ENCODE results near the gene MRPS6.

Gene MRPS6

DNA sequence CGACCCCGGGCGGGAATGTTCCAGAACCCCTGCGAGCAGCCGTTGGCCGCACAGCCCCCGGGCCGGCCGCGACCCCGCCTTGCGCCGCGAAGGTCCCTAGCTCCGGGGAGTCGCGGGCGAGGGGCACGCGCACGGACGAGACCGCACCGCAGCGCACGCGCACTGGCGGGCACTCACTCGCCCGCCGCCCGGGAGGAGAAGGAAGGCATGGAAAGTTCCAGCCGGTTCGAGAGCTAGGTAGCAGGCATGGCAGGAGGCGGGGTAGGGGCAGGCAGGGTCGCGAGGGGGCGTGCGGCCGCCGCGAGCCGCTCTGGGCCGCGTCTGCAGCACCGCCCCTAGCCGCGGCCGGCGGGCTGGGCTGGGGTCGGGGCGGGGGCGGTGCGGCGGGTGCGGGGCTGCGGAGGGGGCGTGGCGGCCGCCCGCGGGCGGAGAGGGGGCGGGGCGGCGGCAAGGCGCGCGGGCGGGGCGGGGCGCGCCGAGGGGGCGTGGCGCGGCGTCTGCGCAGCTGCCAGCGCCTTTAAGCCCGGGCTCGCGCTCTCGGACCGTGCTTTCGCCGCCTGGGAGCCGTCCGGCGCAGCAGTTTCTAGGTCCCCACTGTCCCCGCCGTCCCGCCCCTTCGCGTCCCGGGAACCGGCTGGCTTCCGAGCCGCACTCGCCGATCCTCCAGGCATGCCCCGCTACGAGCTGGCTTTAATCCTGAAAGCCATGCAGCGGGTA, at the start of gene MRPS6, which contains the start of gene SLC5A3:
MRPS6 (plus strand) TSS at position 547 of the 717 bp plus-strand sequence; CDS start at position 670, 123 bp downstream.
SLC5A3 (plus strand) TSS at position 547 of the 717 bp plus-strand sequence. CDS start 21,621 bp downstream, outside the sequence.
- no peaks in the 10 kb centered on the region for H3K9me3 Mint-ChIP-seq
- H3K4me3 Mint-ChIP-seq = peak within 1 kb of the TSS; percentile 96
- peaks cover 41% of the 10 kb centered on the region for H3K4me1 Mint-ChIP-seq (ENCODE audit: low read depth)
- H3K36me3 Mint-ChIP-seq (ENCODE audit: low read depth) = peaks cover 39% of the 10 kb centered on the region
- DNase-seq = peak; percentile 87
- H3K27ac Mint-ChIP-seq = peak within 1 kb of the TSS; percentile 95
- no peaks in the 10 kb centered on the region for H3K27me3 Mint-ChIP-seq

DNA sequence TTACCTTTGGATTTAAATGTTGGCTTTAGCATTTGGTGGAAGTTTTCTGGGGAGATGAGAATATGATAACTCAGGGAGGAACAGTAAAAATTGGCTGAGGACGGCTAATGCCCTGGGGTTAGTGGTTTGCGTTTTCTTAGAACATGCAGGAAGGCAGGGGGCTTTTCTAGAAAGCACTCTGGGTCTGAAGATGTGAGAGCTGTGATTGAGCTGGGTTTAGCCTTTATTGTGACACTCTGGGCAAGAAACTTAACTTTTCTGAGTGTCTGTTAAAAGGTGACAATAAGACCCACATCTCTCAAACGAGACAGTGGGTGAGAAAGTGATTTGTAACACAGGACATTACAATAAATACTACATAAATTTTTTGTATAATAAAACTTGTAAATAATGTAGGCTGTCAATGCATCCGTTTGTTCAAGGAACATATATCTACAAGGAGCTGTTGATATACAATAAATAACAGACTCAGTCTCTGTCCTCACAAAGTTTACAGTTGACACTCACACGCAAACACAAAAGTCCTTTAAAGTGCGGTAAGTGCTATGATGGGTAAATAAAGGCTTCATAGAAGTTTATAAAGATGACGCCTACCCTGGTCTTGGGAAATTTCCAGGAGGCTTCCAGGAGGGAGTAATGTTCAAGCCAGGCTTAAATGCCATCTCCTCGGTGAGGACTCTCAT, 49.5 kb upstream of the MRPS6 start:
- no peak overlapping the region for H3K4me3 Mint-ChIP-seq
- DNase-seq = no peak
- no peaks in the 10 kb centered on the region for H3K36me3 Mint-ChIP-seq (ENCODE audit: low read depth)
- peaks cover 12% of the 10 kb centered on the region for H3K4me1 Mint-ChIP-seq (ENCODE audit: low read depth)
- no peaks in the 10 kb centered on the region for H3K27me3 Mint-ChIP-seq
- H3K9me3 Mint-ChIP-seq = no peaks in the 10 kb centered on the region
- no peak overlapping the region for H3K27ac Mint-ChIP-seq

DNA sequence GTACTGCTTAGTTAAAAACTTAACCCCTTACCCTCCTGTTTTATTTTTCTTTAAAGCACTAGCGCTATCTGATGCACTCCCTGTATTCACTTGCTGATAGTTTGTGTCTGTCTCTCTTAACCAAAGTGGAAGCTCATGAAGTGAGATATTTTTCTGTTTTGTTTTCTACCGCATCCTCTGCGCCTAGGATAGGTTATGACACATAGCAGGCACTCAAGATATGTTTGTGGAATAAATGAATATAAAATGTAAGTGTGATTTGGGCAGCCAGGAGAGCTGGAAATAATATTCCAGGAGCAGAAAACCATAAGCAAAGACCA, 49.0 kb upstream of the MRPS6 start:
- Mint-ChIP-seq H3K36me3 (ENCODE audit: low read depth) (no peaks in the 10 kb centered on the region), H3K27me3 (no peaks in the 10 kb centered on the region), H3K4me1 (ENCODE audit: low read depth) (peaks cover 12% of the 10 kb centered on the region), H3K27ac (no peak overlapping the region), H3K9me3 (no peaks in the 10 kb centered on the region), H3K4me3 (no peak overlapping the region)
- no peak for DNase-seq

DNA sequence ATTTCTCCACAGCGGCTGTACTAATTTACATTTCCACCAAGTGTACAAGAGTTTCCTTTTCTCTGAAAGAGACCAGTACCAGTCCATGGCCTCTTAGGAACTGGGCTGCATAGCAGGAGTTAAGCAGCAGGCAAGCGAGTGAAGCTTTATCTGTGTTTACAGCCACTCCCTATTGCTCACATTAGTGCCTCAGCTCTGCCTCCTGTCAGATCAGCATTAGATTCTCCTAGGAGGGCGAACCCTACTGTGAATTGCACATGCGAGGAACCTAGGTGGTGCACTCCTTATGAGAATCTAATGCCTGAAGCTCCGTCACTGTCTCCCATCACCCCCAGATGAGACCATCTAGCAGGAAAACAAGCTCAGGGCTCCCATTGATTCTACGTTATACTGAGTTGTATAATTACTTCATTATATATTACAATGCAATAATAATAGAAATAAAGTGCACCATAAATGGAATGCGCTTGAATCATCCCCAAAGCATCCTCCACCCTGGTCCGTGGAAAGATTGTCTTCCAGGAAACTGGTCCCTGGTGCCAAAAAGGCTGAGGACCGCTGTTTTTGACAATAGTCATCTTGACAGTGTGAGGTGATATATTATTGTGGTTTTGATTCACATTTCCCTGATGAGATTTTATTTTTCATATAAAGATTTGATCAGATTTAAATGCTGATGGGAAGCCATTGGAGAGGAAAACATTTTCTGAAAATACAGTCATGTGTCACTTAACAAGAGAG, 45.5 kb upstream of the MRPS6 start:
- H3K9me3 Mint-ChIP-seq = peaks cover 3% of the 10 kb centered on the region
- H3K27me3 Mint-ChIP-seq = no peaks in the 10 kb centered on the region
- no peak overlapping the region for H3K27ac Mint-ChIP-seq
- peaks cover 28% of the 10 kb centered on the region for H3K4me1 Mint-ChIP-seq (ENCODE audit: low read depth)
- no peaks in the 10 kb centered on the region for H3K36me3 Mint-ChIP-seq (ENCODE audit: low read depth)
- no peak for DNase-seq
- no peak overlapping the region for H3K4me3 Mint-ChIP-seq

DNA sequence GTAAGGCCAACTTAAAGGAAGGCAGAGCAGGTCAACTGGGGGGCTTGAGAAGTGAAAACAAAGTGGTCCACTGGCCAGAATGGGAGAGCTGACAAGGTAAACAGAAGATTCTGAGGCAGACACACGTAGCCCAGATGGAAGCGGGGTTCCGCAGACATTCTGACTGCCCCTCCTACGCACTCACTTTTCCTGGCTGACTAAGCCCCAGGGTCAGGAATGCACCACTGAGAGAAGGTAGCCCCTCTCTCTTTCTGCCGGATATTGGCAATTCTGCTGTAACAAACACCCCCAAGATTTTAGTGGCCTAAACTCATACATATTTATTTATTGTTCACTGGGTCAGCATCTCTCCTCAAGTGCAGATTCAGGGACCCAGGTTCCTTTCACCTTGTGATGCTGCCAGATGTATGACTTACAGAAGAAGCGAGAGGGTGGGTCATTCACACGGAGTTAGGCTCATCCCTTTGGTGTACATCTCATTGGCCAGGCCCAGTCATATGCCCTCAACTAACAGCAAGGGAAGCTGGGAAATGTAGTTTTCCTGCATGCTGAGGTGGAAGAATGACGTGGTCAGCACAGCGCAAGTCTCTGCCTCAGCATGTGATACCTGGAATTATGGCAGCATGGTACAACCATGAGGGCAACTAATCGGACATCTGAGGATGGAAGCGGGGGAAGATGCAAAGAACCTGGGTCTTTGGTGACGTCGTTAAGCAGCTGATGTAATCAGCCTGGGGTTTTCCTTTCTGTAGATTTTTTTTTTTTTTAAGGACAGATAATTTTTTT, 43.4 kb upstream of the MRPS6 start:
- peak overlapping the region; percentile 92 for H3K27ac Mint-ChIP-seq
- H3K4me3 Mint-ChIP-seq = no peak overlapping the region
- DNase-seq = peak; percentile 71
- no peaks in the 10 kb centered on the region for H3K27me3 Mint-ChIP-seq
- H3K4me1 Mint-ChIP-seq (ENCODE audit: low read depth) = peaks cover 29% of the 10 kb centered on the region
- no peaks in the 10 kb centered on the region for H3K36me3 Mint-ChIP-seq (ENCODE audit: low read depth)
- peaks cover 3% of the 10 kb centered on the region for H3K9me3 Mint-ChIP-seq

DNA sequence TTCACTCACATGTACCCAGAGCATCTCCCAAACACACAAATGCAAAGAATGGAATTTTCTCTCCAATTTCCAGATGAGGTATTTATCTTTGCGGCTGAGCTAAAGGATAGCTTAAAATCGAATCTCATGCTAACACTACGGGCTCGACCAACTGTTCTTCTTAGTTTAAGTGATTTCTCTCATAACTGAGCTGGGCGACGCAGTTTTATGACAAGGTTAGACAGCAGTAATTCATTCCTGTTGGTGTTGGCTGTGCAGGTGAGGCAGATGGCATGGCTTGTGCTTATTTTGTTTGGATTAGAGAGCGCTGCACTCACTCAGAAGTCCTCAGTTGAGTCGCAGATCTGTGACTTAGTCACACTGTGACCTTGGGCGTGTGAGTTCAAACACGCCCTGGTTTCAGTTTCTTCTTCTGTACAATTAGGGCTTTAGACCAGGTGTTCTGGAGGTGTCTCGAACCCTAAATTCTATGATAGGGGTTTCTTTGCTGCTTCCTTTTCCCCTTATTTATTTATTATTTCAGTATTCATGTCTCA, 41.5 kb upstream of the MRPS6 start:
- DNase-seq = no peak
- no peak overlapping the region for H3K27ac Mint-ChIP-seq
- H3K9me3 Mint-ChIP-seq = peaks cover 8% of the 10 kb centered on the region
- no peaks in the 10 kb centered on the region for H3K36me3 Mint-ChIP-seq (ENCODE audit: low read depth)
- H3K4me1 Mint-ChIP-seq (ENCODE audit: low read depth) = peaks cover 29% of the 10 kb centered on the region
- H3K4me3 Mint-ChIP-seq = no peak overlapping the region
- H3K27me3 Mint-ChIP-seq = no peaks in the 10 kb centered on the region

DNA sequence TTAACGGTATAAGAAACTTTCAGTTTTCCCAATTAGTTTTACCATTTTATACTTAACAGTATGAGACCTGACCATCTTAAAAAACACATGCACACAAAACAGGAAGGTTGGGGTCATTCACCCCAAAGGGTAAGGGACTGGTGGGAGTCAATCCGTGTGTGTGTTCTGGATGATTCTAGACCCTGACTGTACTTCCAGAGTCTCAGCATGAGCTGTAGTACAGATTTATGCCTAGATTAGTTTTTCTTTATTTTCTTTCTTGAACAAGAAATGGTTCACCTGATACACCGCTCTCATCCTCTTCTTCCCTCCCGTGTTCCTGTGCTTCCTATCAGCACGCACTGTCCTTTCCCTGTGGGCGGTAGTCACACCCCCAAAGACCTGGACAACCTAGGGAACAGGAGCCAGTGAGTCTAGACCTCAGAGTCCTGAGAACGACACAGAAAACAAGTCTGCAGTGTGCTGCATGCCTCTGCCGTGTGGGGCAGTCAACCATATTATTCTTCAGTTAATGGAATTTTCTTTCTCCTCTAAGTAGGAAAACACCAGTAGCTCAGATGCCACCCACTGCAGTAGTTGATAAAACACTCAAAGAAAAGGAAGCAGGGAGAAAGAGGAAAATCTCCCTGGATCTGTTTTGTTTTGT, 38.9 kb upstream of the MRPS6 start:
- no peak for DNase-seq
- no peak overlapping the region for H3K27ac Mint-ChIP-seq
- no peak overlapping the region for H3K4me3 Mint-ChIP-seq
- no peaks in the 10 kb centered on the region for H3K27me3 Mint-ChIP-seq
- no peaks in the 10 kb centered on the region for H3K36me3 Mint-ChIP-seq (ENCODE audit: low read depth)
- H3K9me3 Mint-ChIP-seq = peaks cover 8% of the 10 kb centered on the region
- peaks cover 29% of the 10 kb centered on the region for H3K4me1 Mint-ChIP-seq (ENCODE audit: low read depth)

DNA sequence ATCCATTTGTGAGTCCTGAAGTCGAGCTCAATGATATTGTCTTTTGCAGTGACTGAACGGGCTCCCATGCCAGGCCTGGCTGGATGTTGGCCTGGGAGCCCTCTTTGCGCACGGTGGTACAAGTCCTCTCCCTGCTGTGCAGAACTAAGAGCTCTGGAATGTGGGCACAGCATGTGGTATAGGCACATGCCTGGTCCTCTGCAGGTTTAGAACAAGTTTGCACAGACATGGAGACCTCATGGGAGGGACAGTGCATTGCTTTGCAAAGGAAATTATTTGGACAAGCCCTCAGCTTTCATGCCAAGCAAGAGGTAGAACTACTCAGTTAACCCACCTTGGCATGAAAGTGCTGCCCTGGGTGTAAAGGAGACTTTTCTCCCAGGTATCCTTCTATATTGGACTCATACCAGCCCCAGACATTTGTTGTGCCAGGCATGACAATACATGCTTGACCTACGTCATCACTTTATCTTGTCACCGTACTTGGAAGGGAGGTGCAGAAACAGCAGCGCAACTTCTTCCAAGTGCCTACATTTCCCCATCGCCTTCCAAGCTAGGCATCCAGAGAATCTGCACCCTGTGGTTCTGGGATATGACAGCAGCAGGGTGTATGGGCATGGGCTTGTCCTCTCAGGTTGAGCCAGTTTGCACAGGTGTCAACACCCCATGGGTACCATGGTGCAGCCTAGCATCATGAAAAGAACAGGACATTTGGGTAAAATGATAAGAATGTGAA, 37.6 kb upstream of the MRPS6 start:
- H3K36me3 Mint-ChIP-seq (ENCODE audit: low read depth) = no peaks in the 10 kb centered on the region
- no peak overlapping the region for H3K27ac Mint-ChIP-seq
- no peaks in the 10 kb centered on the region for H3K27me3 Mint-ChIP-seq
- peaks cover 7% of the 10 kb centered on the region for H3K9me3 Mint-ChIP-seq
- peaks cover 17% of the 10 kb centered on the region for H3K4me1 Mint-ChIP-seq (ENCODE audit: low read depth)
- H3K4me3 Mint-ChIP-seq = no peak overlapping the region
- no peak for DNase-seq

DNA sequence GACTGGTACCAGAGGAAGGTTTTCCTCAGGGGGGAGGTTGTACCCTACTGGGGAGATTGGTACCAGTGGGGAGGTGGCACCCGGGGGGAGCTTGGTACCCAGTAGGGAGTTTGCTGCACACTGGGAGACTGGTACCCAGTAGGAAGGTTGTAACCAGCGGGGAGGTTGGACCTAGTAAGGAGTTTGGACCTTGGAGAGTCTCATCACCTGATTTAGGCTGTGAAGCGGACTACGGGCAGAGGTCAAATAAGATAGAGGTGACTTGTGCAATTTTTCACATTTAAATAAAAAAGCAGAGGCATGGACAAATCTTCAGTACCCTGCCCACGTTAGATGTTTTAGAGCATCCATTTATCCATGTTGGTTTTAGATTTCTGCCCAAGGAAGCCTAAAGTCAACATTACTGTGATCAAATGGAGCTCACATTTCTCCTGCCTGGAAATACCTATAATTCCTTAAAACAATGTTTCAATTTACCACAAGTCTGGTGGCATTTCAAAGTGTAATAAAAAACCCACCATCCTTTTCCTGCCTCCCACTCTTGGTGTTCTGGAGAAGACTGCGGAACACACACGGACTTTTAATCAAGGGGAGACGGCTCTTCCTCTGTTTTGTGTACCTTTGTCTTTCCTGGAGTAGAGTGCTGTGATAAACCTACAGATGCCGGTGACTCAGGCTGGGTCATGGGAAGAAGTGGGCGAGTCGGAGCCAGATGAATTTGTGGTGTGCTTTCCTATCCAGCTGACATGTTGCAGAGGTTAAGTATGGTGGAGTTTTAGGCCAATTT, 36.2 kb upstream of the MRPS6 start:
- Mint-ChIP-seq H3K9me3 (peaks cover 5% of the 10 kb centered on the region), H3K4me1 (ENCODE audit: low read depth) (peaks cover 9% of the 10 kb centered on the region), H3K36me3 (ENCODE audit: low read depth) (no peaks in the 10 kb centered on the region), H3K4me3 (no peak overlapping the region), H3K27ac (no peak overlapping the region), H3K27me3 (no peaks in the 10 kb centered on the region)
- DNase-seq = no peak

DNA sequence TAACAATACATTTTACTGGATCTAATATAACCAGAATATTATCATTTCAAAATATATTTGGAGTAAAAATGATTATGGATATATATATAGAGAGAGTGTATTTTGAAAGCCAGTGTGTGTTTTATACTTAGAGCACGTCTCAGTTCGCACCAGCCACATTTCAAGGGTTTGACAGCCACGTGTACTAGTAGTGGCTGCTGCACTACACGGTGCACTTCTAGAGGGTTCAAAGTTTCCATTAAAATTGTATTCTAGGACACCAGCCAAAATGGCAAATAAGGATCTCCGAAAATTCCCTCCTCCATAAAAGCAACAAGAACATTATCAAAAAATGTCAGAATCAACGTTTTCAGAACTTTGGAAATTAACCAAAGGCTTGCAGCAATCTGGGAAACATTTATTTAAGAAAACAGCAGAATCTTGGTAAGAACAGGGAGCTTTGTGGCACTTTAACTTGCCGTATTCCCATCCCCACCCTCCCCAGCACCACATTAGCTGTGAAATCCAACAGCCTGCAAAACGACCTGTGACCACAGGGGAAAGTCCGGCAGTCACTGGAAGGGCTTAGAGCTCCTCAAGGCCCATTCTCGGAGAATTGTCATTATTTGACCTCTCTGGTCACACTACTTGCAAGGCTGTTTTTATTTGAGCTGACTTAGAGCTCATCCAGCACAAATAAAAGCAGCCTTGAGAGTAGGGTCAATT, 33.5 kb upstream of the MRPS6 start:
- Mint-ChIP-seq H3K4me3 (no peak overlapping the region), H3K36me3 (ENCODE audit: low read depth) (no peaks in the 10 kb centered on the region), H3K9me3 (peaks cover 5% of the 10 kb centered on the region), H3K27ac (no peak overlapping the region), H3K27me3 (no peaks in the 10 kb centered on the region), H3K4me1 (ENCODE audit: low read depth) (peaks cover 16% of the 10 kb centered on the region)
- DNase-seq = no peak

DNA sequence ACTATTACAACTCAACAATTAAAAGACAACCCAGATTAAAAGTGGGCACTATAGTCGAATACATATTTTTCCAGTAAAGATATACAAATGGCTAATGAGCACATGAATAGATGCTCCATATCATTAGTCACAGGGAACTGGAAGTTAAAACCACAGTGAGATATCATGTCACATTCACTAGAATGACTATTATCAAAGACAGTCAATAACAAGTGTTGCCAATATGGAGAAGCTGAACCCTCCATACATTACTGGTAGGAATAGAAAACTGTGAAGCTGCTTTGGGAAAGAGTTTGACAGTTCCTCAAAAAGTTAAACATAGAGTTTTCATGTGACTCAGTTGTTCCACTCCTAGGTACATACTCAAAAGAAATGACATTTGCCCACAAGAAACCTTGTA, 30.6 kb upstream of the MRPS6 start:
- DNase-seq = no peak
- peaks cover 26% of the 10 kb centered on the region for H3K4me1 Mint-ChIP-seq (ENCODE audit: low read depth)
- no peak overlapping the region for H3K4me3 Mint-ChIP-seq
- no peaks in the 10 kb centered on the region for H3K9me3 Mint-ChIP-seq
- H3K36me3 Mint-ChIP-seq (ENCODE audit: low read depth) = no peaks in the 10 kb centered on the region
- H3K27ac Mint-ChIP-seq = no peak overlapping the region
- no peaks in the 10 kb centered on the region for H3K27me3 Mint-ChIP-seq

DNA sequence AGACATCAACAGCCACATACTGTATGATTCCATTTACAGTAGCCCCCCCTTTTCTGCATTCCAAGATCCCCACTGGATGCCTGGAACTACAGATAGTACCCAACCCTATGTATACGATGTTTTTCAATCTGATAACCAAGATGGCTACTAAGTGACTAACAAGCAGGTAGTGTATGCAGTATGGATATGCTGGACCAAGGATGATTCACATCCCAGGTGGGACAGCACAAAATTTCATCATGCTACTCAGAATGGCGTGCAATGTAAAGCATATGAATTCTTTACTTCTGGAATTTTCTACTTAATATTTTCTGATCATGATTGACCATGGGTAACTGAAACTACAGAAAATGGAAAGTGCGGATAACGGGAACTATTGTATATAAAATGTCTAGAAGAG, 30.0 kb upstream of the MRPS6 start:
- Mint-ChIP-seq H3K27ac (no peak overlapping the region), H3K27me3 (no peaks in the 10 kb centered on the region), H3K4me3 (no peak overlapping the region), H3K4me1 (ENCODE audit: low read depth) (peaks cover 26% of the 10 kb centered on the region), H3K9me3 (no peaks in the 10 kb centered on the region), H3K36me3 (ENCODE audit: low read depth) (no peaks in the 10 kb centered on the region)
- no peak for DNase-seq

All from activated T-cell treated with anti-CD3 and anti-CD28 coated beads, Interleukin-2, amount 50 U/mL, for 24 hours (primary cell).